ENCODE data around the gene FAHD2A. TPM values are rescaled to one million over a fixed set of nuclear protein-coding genes. Genes with fewer than 3 reads are reported as not detected.

Gene FAHD2A
- total RNA-seq, 2 donors from 2014 or later: 11.7 to 23.6 TPM

DNA sequence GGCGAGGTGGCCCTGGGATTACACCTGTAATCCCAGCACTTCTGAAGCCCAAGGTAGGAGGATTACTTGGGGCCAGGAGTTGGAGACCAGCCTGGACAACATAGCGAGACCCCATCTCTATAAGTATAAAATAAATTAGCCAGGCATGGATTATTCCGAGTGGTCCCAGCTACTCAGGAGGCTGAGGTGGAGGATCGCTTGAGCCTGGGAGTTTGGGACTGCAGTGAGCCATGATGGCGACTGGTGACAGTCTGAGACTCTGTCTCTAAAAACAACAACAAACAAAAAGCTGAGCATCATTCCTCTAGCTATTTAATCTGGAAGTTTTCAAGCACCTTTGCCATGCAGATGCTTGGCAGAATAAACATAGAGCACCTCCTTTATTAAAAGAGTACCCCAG, 21.8 kb upstream of the FAHD2A start:
- TF ChIP-seq, protein P1, sequence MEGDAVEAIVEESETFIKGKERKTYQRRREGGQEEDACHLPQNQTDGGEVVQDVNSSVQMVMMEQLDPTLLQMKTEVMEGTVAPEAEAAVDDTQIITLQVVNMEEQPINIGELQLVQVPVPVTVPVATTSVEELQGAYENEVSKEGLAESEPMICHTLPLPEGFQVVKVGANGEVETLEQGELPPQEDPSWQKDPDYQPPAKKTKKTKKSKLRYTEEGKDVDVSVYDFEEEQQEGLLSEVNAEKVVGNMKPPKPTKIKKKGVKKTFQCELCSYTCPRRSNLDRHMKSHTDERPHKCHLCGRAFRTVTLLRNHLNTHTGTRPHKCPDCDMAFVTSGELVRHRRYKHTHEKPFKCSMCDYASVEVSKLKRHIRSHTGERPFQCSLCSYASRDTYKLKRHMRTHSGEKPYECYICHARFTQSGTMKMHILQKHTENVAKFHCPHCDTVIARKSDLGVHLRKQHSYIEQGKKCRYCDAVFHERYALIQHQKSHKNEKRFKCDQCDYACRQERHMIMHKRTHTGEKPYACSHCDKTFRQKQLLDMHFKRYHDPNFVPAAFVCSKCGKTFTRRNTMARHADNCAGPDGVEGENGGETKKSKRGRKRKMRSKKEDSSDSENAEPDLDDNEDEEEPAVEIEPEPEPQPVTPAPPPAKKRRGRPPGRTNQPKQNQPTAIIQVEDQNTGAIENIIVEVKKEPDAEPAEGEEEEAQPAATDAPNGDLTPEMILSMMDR (IDR thresholded peaks at IDR 0.05): no peak
- Histone ChIP-seq H3K27me3 (replicated peaks; ENCODE audit: insufficient read depth) (no peaks in the 10 kb centered on the region), H3K36me3 (no peaks in the 10 kb centered on the region), H3K9me3 (no peaks in the 10 kb centered on the region), H3K4me3 (no peak overlapping the region), H3K4me1 (ENCODE audit: control insufficient read depth in 1 of 2, low read depth in 2 of 2) (peaks cover 0 to 7% of the 10 kb centered on the region in 2 donors), H3K27ac (no peak overlapping the region)
- DNase-seq (ENCODE audit: low spot score) (no peak), ATAC-seq (ENCODE audit: insufficient number of reproducible peaks, low FRiP score, low read depth) (no peak)

GRCh38 chr2:95381212-95382191, 21.0 kb upstream of the FAHD2A start:
- Histone ChIP-seq H3K27ac (no peak overlapping the region), H3K36me3 (no peaks in the 10 kb centered on the region), H3K4me3 (no peak overlapping the region), H3K4me1 (ENCODE audit: control insufficient read depth in 1 of 2, low read depth in 2 of 2) (peaks cover 0 to 7% of the 10 kb centered on the region in 2 donors), H3K9me3 (no peaks in the 10 kb centered on the region), H3K27me3 (replicated peaks; ENCODE audit: insufficient read depth) (no peaks in the 10 kb centered on the region)
- DNase-seq (ENCODE audit: low spot score) (no peak), ATAC-seq (ENCODE audit: insufficient number of reproducible peaks, low FRiP score, low read depth) (no peak)
- TF ChIP-seq, protein P1 (IDR thresholded peaks at IDR 0.05): no peak

GRCh38 chr2:95382192-95382591, 20.3 kb upstream of the FAHD2A start:
- peaks cover 0 to 7% of the 10 kb centered on the region in 2 donors for H3K4me1 ChIP-seq (ENCODE audit: control insufficient read depth in 1 of 2, low read depth in 2 of 2)
- TF ChIP-seq, protein P1 (IDR thresholded peaks at IDR 0.05): no peak
- H3K4me3 ChIP-seq: no peak overlapping the region
- no peak for DNase-seq (ENCODE audit: low spot score)
- H3K27me3 ChIP-seq (replicated peaks; ENCODE audit: insufficient read depth): no peaks in the 10 kb centered on the region
- H3K27ac ChIP-seq: no peak overlapping the region
- no peak for ATAC-seq (ENCODE audit: insufficient number of reproducible peaks, low FRiP score, low read depth)
- no peaks in the 10 kb centered on the region for H3K9me3 ChIP-seq
- no peaks in the 10 kb centered on the region for H3K36me3 ChIP-seq

DNA sequence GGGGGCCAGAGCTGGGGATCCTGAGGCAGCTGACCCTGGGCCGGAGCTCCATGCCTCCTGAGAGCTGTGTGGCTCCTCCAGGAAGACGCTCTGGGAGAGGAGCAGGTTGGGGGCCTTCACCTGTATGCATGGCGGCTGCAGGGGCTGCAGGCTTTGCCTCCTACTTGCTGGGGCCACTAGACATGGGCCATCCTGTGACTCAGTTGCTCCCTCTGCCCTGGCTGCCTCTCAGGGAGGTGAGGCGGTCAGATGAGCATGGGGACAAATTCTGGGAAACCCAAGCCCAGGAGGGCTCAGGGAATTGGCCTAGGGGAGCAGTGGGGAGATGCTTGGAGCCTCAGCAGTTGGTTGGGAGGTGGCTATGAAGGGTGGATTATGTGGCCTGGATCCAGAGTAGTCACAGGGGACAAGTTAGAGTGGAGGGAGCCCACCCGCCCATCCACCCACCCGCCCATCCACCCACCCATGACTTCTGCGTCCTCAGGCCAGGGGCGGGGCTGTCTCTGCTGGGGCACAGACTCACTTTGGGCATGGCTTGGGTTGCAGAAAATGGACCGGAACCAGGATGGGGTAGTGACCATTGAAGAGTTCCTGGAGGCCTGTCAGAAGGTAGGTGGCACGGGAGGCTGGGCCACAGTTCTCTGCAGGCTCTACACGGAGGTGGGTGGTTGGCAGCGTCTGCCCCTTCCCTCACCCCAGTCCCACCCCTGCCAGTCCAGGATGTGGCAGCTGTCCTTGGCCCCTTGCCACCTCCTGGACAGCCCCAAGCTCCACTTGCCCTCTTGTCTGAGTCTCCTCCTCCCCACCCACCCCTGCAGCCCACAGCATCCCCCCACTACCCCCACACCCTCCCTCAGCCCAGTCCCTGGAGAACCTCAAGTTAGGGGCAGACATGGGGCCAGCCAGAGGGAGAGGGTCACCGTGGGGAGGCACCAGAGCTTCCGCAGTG, 19.5 kb upstream of the FAHD2A start:
- H3K4me1 ChIP-seq (ENCODE audit: control insufficient read depth in 1 of 2, low read depth in 2 of 2): peaks cover 0 to 7% of the 10 kb centered on the region in 2 donors
- no peak overlapping the region for H3K4me3 ChIP-seq

More for the DNA sequence above, 19.5 kb upstream of the FAHD2A start:
- DNase-seq (ENCODE audit: low spot score) (no peak), ATAC-seq (ENCODE audit: insufficient number of reproducible peaks, low FRiP score, low read depth) (no peak)
- no peaks in the 10 kb centered on the region for H3K9me3 ChIP-seq
- no peaks in the 10 kb centered on the region for H3K36me3 ChIP-seq
- H3K27ac ChIP-seq: no peak overlapping the region
- TF ChIP-seq, protein P1 (IDR thresholded peaks at IDR 0.05): no peak
- H3K27me3 ChIP-seq (replicated peaks; ENCODE audit: insufficient read depth): no peaks in the 10 kb centered on the region
